ENCODE results near the gene NUAK2.
"Not testable (repeated sequence)": the region's sequence is repeated elsewhere in the genome, so short reads cannot be mapped to it uniquely, and the experiment has no call there.

NUAK2 gene

DNA sequence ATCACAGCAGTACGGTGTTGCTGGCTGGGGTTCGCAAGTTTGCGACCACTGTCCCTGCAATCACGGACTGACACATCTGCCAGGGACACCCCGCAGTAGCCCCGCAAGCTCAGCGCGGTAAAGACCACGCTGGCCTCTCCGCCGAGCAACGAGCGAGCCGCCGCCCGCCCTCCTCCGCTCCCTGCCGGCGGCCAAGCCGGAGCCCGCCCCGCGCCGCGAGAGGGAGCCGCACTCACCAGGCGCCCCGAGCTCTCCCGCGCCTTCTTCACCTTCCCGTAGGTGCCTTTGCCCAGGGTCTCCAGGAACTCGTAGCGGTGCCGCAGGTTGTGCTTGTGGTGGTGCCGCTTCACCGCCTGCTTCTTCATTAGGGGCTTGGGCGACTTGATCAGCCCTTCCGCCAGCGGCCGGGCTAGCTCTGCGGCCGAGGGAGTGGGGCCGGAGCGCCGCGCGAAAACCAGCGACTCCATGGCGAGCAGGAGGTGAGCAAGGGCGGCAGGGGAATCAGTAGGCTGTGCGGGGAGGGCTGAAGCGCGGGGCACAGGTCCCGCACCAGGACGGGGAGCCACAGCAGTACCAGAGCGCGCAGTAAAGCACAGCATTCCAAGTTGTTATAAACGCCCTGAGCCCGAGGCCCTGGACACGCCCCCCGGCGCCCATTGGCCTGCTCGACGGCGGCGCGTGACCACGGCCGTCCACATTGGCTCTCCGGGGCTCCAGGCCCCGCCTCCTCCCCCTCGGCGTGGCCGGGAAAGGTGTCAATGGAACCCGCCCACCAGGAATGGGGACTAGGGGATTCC is at the start of gene NUAK2:
Gene NUAK2 (minus strand): TSS at position 584 of the 797 bp plus-strand sequence. CDS start 117 bp downstream, at position 467.
- Mint-ChIP-seq H3K4me1 (ENCODE audit: low read depth) (peaks cover 63% of the 10 kb centered on the region), H3K9me3 (no peaks in the 10 kb centered on the region), H3K36me3 (ENCODE audit: low read depth) (peaks cover 17% of the 10 kb centered on the region), H3K27me3 (ENCODE audit: low read depth) (peaks cover 5% of the 10 kb centered on the region), H3K27ac (peak within 1 kb of the TSS; percentile 83), H3K4me3 (peak within 1 kb of the TSS; percentile 93)

DNA sequence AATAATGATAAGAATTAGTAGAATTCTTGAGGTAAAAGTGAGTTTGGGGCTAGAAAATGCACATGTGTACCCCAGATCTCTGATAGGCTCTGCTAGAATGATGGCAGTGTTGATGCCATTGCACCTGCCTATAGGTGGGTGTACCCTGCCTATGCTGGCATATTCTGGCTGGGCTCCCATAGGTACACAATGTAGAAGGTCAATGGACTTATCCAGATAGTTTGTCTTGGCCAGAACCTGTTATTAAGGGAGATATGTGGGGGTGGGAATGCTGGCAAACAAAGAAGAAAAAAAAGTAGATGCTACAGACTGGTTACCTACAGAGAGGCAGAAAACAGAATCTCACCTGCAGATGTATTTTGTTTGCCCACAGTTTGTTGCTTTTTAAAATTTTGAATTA is 49.2 kb upstream of the NUAK2 start:
- Mint-ChIP-seq H3K4me1 (ENCODE audit: low read depth) (peaks cover 10% of the 10 kb centered on the region), H3K27ac (no peak overlapping the region), H3K27me3 (ENCODE audit: low read depth) (peaks cover 57% of the 10 kb centered on the region), H3K9me3 (no peaks in the 10 kb centered on the region), H3K36me3 (ENCODE audit: low read depth) (no peaks in the 10 kb centered on the region), H3K4me3 (no peak overlapping the region)

DNA sequence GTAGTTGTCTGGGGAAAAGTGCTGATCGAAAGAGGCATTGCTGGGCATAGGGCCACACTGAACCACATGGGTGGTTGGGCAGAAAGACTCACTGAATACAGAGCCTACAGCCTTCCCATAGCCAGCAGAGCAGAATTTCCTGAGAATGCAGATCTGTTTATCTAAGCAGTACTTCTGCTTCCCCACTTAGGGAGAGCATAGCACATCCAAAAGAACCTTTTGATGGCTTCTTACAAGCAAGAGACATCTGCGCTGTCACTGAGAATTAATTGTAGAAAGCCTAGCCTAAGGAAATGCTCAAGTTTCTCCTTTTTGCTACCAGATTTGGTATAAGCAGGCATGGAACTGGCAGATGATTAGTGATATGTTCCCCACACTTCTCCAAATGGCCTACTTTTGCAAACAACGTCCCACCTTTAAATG is 48.2 kb upstream of the NUAK2 start:
- Mint-ChIP-seq H3K27ac (no peak overlapping the region), H3K36me3 (ENCODE audit: low read depth) (no peaks in the 10 kb centered on the region), H3K9me3 (no peaks in the 10 kb centered on the region), H3K27me3 (ENCODE audit: low read depth) (peaks cover 57% of the 10 kb centered on the region), H3K4me3 (no peak overlapping the region), H3K4me1 (ENCODE audit: low read depth) (peaks cover 10% of the 10 kb centered on the region)

DNA sequence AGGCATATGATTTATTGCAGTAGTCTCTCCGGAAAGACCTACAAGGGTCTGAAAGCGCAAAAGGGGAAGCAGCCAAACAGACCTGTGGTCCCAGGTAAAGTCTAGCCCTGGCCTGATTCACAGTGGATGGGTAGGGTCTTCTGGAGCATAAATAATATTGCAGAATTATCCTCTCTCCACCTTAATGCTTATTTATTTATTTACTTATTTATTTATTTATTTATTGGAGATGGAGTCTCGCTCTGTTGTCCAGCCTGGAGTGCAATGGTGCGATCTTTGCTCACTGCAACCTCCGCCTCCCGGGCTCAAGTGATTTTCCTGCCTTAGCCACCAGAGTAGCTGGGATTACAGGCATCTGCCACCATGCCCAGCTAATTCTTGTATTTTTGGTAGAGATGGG is 46.9 kb upstream of the NUAK2 start:
- H3K27ac Mint-ChIP-seq = no peak overlapping the region
- no peaks in the 10 kb centered on the region for H3K36me3 Mint-ChIP-seq (ENCODE audit: low read depth)
- peaks cover 45% of the 10 kb centered on the region for H3K27me3 Mint-ChIP-seq (ENCODE audit: low read depth)
- no peak overlapping the region for H3K4me3 Mint-ChIP-seq
- H3K9me3 Mint-ChIP-seq = no peaks in the 10 kb centered on the region
- no peaks in the 10 kb centered on the region for H3K4me1 Mint-ChIP-seq (ENCODE audit: low read depth)

DNA sequence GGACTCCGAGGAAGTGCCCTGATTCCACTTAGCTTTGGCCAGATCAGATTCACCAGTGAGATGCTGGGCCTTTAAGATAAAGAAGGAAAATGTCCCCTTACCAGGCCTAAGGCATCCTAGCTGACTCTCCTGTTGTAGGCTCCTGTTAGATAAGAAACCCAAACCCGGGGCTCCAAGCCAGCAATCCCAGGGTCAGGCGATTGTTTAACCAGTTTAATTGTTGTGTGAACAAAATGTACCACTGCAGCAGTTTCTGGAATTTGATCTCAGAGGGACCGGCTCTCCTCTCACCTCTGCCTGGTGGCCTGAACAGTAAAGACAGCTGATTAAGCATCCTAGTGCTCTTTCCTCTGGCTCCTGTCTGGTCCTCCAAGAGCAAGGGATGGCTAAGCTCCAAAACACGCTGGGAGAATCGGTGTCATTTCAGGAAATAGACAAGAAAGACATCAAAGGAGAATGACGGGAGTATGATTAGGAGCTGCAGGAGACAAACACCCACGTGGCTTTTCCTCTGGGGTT is 44.5 kb upstream of the NUAK2 start:
- H3K36me3 Mint-ChIP-seq (ENCODE audit: low read depth) = no peaks in the 10 kb centered on the region
- no peak overlapping the region for H3K27ac Mint-ChIP-seq
- no peaks in the 10 kb centered on the region for H3K4me1 Mint-ChIP-seq (ENCODE audit: low read depth)
- no peak overlapping the region for H3K4me3 Mint-ChIP-seq
- H3K27me3 Mint-ChIP-seq (ENCODE audit: low read depth) = peaks cover 44% of the 10 kb centered on the region
- H3K9me3 Mint-ChIP-seq = no peaks in the 10 kb centered on the region

DNA sequence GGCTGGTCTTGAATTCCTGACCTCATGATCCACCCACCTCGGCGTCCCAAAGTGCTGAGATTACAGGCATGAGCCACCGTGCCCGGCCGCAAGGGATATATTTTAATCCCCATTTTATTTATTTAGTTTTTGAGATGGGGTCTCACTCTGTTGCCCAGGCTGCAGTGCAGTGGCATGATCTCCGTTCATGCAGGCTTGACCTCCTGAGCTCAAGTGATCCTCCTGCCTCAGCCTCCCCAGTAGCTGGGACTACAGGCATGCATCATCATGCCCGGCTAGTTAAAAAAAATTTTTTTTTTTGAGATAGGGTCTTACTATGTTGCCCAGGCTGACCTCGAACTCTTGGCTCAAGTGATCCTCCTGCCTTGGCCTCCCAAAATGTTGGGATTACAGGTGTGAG is 43.5 kb upstream of the NUAK2 start:
- H3K4me3 Mint-ChIP-seq; H3K9me3 Mint-ChIP-seq; H3K36me3 Mint-ChIP-seq (ENCODE audit: low read depth); H3K27ac Mint-ChIP-seq; H3K4me1 Mint-ChIP-seq (ENCODE audit: low read depth): not testable (repeated sequence)
- H3K27me3 Mint-ChIP-seq (ENCODE audit: low read depth) = peaks cover 44% of the 10 kb centered on the region

DNA sequence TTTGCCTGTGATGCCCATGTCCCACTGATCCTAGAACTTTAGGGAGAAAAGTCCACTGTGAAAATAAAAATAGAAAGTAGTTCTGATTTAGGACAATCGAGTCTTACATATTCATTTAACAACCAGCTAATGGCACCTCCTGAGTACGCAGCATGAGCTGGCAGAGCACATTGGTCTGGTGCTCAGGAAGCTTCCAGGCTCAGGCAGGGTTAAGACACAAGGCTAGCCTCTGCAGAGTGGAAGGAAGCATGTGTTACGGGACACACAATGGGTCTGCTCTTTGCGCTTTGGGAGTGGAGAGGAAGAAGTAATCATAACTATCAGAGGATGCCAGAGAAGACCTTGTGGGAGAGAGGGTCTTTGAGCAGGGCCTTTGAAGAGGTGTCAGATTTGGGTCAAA is 39.3 kb upstream of the NUAK2 start:
- Mint-ChIP-seq H3K4me1 (ENCODE audit: low read depth) (no peaks in the 10 kb centered on the region), H3K36me3 (ENCODE audit: low read depth) (no peaks in the 10 kb centered on the region), H3K27ac (no peak overlapping the region), H3K9me3 (no peaks in the 10 kb centered on the region), H3K27me3 (ENCODE audit: low read depth) (peaks cover 44% of the 10 kb centered on the region), H3K4me3 (no peak overlapping the region)

DNA sequence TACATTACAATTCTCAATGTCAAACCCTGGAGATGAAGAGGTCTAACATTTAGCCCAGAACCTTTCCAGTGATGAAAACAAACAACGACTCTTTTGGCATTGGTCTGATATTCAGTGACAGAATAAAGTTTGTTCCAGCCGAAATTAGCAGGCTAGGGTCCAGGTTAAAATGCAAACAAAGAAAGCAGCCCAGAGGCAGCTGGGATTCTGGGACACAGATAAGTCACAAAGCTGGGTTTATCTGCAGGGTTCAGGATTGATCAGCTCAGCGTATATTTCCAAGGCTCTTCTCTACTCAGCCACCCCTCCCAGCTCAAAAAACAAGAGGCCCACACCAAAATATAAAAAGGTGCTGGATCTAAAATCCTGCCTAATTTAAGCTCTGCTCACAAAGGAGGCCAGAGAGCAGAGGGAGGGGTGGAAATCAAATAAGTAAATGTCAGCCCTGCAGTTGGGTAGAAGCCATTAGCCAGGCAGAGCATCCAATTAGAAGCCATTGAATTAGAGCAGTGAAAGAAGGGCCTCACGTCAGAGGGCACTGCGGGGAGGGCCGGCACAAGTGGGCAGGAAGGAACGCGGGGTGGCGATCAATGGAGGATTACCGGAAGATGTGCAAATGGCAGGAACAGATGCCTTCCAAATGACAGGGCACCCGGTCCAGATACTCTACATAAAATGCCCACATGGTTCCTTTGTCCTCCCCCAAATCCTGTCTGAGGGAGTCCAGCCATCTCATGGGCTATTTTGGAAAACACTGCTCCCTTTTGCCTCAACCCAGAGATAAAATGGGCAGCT is 38.4 kb upstream of the NUAK2 start:
- no peaks in the 10 kb centered on the region for H3K4me1 Mint-ChIP-seq (ENCODE audit: low read depth)
- H3K27me3 Mint-ChIP-seq (ENCODE audit: low read depth) = peaks cover 40% of the 10 kb centered on the region
- H3K27ac Mint-ChIP-seq = no peak overlapping the region
- no peak overlapping the region for H3K4me3 Mint-ChIP-seq
- H3K36me3 Mint-ChIP-seq (ENCODE audit: low read depth) = no peaks in the 10 kb centered on the region
- no peaks in the 10 kb centered on the region for H3K9me3 Mint-ChIP-seq

DNA sequence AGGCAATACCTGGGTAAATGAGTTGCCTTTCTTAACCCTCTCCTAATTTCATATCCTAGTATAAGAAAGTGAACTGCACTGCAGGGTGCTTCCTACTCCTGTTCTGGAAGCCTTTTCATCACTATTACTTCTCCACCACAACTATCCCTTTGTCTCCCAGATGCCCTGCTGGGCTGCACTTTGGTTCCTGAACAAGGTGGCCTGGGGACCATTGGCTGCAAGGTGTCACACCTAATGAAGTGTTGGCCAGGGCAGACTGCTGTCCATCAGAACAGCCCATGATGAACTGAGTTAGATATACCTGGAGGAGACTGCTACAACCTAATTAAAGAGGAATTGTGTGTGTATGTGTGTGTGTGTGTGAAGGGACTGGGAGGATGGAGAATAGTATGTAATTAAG is 37.0 kb upstream of the NUAK2 start:
- H3K9me3 Mint-ChIP-seq = no peaks in the 10 kb centered on the region
- no peaks in the 10 kb centered on the region for H3K4me1 Mint-ChIP-seq (ENCODE audit: low read depth)
- no peak overlapping the region for H3K27ac Mint-ChIP-seq
- peaks cover 41% of the 10 kb centered on the region for H3K27me3 Mint-ChIP-seq (ENCODE audit: low read depth)
- no peaks in the 10 kb centered on the region for H3K36me3 Mint-ChIP-seq (ENCODE audit: low read depth)
- no peak overlapping the region for H3K4me3 Mint-ChIP-seq

DNA sequence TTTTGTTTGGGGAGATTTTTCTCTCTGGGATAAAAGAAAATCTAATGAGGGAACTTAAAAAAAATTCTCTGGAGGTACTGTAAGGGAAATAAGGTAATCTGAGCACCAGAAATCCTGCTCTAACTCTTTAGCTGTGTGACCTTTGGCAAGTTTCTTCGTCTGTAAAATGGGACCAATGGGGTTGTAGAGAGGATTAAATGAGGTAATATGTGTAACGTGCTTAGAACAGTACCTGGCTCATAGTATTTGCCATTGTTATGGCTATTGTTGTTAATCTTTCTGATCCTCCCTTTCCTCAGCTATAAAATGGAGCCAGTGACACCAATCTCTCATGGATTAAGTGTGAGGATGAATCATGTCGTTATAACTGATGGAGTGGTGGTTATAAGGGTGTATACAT is 36.0 kb upstream of the NUAK2 start:
- H3K4me3 Mint-ChIP-seq = no peak overlapping the region
- H3K36me3 Mint-ChIP-seq (ENCODE audit: low read depth) = no peaks in the 10 kb centered on the region
- H3K27ac Mint-ChIP-seq = no peak overlapping the region
- H3K27me3 Mint-ChIP-seq (ENCODE audit: low read depth) = peaks cover 41% of the 10 kb centered on the region
- H3K4me1 Mint-ChIP-seq (ENCODE audit: low read depth) = no peaks in the 10 kb centered on the region
- H3K9me3 Mint-ChIP-seq = no peaks in the 10 kb centered on the region

DNA sequence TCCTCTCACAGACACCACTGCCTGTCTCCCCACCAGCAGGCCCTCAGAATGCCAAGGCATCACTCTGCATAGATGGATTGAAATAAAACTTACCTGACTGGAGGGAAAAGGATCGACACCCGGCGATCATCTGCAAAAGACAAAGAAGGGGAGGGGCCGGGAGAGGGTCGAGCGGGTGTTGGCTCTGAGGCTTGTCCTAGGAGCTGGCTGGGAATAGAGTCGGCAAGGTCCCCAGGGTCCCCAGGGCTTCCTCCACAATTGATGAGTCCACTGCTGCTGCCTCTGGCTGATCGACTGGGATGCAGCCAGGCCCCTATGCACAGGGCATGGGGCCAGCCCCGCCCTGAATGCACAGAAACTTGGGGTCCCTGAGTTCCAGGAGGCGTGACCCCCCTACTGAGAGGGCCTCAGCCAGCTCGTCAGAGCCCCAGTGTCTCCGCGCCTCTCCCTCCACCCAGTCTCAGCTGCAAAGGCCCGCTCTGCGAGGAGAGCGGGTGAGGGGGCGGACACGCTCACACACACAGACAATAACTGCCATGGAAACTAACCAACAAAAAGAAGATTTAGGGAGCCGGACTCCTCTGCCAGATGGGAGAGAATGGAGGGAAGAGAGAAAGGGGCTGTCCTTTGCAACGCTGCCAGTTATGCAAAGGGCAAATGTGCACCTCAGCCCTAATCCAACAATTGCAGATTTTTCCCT is 35.0 kb upstream of the NUAK2 start, which contains the start of gene KLHDC8A:
Gene KLHDC8A (minus strand): TSS at position 483 of the 700 bp plus-strand sequence. CDS start 13,318 bp downstream, outside the sequence.
- H3K4me3 Mint-ChIP-seq = no peak within 1 kb of the TSS
- H3K27me3 Mint-ChIP-seq (ENCODE audit: low read depth) = peaks cover 34% of the 10 kb centered on the region
- H3K9me3 Mint-ChIP-seq = no peaks in the 10 kb centered on the region
- no peaks in the 10 kb centered on the region for H3K36me3 Mint-ChIP-seq (ENCODE audit: low read depth)
- H3K27ac Mint-ChIP-seq = no peak within 1 kb of the TSS
- H3K4me1 Mint-ChIP-seq (ENCODE audit: low read depth) = no peaks in the 10 kb centered on the region

DNA sequence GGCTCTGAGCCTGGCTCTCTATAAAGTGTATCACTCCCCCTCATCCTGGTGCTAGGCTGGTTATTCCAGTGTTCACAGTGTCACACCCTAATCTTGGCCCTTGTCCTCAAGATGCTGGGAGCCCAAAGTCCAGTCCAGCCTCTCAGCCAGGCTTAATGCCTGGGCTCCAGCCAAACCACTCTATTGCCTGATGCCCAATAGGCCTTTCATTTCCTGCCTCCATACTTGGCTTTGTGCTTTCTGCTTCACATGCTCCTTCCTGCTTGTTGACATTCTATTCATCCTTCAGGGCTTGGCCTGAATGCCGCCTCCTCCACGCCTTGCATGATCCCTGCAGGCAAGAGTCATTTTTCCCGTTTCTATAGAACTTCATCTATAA is 33.5 kb upstream of the NUAK2 start:
- Mint-ChIP-seq H3K9me3 (no peaks in the 10 kb centered on the region), H3K36me3 (ENCODE audit: low read depth) (no peaks in the 10 kb centered on the region), H3K4me1 (ENCODE audit: low read depth) (no peaks in the 10 kb centered on the region), H3K27me3 (ENCODE audit: low read depth) (peaks cover 23% of the 10 kb centered on the region), H3K4me3 (no peak overlapping the region), H3K27ac (no peak overlapping the region)

DNA sequence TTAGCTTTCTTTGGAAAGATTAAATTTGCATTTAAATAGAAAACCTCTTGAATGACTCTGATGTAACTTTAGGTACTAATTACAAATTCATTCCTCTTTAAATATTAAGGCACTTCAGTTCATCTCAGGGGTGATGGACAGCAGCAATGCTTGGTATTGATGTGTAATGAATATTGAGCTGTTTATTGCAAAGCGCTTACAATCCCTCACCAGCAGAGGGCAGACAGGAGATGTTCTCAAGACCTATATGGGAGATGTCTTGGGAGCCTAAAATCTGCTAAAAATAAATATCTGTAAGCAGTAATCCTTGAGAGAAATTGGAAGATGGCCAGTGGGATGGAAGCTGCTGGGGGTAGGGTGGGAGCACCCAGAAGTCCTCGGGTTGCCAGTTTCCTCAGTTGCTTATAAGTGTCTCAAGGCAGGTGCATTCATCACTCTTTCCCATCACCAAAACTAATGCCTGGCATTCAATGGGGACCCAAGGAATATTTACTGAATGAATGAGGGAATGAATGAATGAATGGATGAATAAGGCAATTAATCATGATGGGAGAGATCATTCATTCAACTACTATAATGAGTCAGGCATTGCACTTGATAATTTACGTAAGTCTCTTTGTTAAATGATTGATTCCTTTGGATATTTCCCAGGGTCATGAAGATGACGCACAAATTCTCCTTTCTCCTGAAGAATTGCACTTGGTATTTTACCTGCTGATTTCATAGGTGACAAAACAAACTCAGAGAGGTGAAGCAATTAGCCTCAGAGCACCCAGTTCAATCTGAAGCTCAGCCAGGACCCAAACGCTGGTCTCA is 32.9 kb upstream of the NUAK2 start:
- Mint-ChIP-seq H3K27me3 (ENCODE audit: low read depth) (peaks cover 24% of the 10 kb centered on the region), H3K27ac (no peak overlapping the region), H3K4me1 (ENCODE audit: low read depth) (no peaks in the 10 kb centered on the region), H3K4me3 (no peak overlapping the region), H3K36me3 (ENCODE audit: low read depth) (no peaks in the 10 kb centered on the region), H3K9me3 (no peaks in the 10 kb centered on the region)

DNA sequence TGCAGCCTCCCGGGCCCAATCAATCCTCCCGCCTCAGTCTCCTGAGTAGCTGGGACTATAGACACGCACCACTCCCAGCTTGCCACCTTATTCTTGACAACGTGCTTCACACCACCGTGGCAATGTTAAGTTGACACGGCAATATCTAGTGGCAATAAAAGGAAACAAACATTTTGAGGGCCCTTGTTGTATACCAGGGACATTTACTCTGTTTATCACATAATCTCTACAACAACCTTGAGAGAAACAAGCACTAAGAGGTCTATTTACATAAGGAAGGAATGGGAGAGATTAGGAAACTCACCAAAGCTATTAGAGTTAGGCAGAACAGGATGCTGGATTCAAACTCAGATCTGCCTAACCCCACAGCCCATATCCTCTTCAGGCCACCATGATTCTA is 32.1 kb upstream of the NUAK2 start:
- Mint-ChIP-seq H3K36me3 (ENCODE audit: low read depth) (no peaks in the 10 kb centered on the region), H3K4me3 (no peak overlapping the region), H3K4me1 (ENCODE audit: low read depth) (no peaks in the 10 kb centered on the region), H3K27me3 (ENCODE audit: low read depth) (peaks cover 26% of the 10 kb centered on the region), H3K9me3 (no peaks in the 10 kb centered on the region), H3K27ac (no peak overlapping the region)

All from T-helper 1 cell treated with Interleukin-12 subunit alpha and Interleukin-12 subunit beta and Interleukin-4 antibody, amounts not matched to agents 30 μg/mL and 1 μg/mL, for 36 hours (primary cell).